SK-N-SH treated with all-trans-retinoic acid at 6 μM for 48 hours (cell line): Measurements from ENCODE around the gene ENTREP3.

Experiments
- ATAC-seq: fragments of 200-7000 bp; cut with Tn5 transposase; 3 replicates; pipeline ENCODE4 v1.9.1; 2020; ENCODE audit warnings: mild to moderate bottlenecking, moderate library complexity
- ARNTL ChIP-seq: fragments of 450-650 bp; formaldehyde crosslinking; IDR thresholded peaks from 2 replicates; pipeline ENCODE4 v1.5.0; 2020; ENCODE audit warnings: low read depth, mild to moderate bottlenecking, moderate library complexity, borderline replicate concordance
- BACH2 ChIP-seq: fragments of 250-450 bp; sonication (Bioruptor Pico); IDR thresholded peaks from 2 replicates; pipeline ENCODE4 v1.9.0; 2021; ENCODE audit warnings: mild to moderate bottlenecking, borderline replicate concordance
- CREB5 ChIP-seq: fragments of 250-450 bp; sonication (Bioruptor Pico); IDR thresholded peaks from 2 replicates; pipeline ENCODE4 v1.5.1; 2020; ENCODE audit warnings: low read depth, mild to moderate bottlenecking, moderate library complexity
- CSDC2 ChIP-seq: fragments of 250-450 bp; sonication (Bioruptor Pico); IDR thresholded peaks from 2 replicates; pipeline ENCODE4 v1.5.0; 2020; ENCODE audit warnings: mild to moderate bottlenecking, moderate library complexity
- CSRNP3 ChIP-seq: fragments of 250-450 bp; sonication (Bioruptor Pico); IDR thresholded peaks from 2 replicates; pipeline ENCODE4 v1.5.1; 2021; ENCODE audit warnings: mild to moderate bottlenecking, moderate library complexity
- GLIS3 ChIP-seq: fragments of 250-450 bp; sonication (Bioruptor Pico); IDR thresholded peaks from 2 replicates; pipeline ENCODE4 v1.5.0; 2020; ENCODE audit warnings: mild to moderate bottlenecking, moderate library complexity
- OSR1 ChIP-seq: fragments of 250-450 bp; sonication (Bioruptor Pico); IDR thresholded peaks from 2 replicates; pipeline ENCODE4 v1.8.0; 2022; ENCODE audit warnings: moderate library complexity, mild to moderate bottlenecking, inconsistent platforms
- PATZ1 ChIP-seq: fragments of 250-450 bp; sonication (Bioruptor Pico); IDR thresholded peaks from 2 replicates; pipeline ENCODE4 v1.8.0; 2020; ENCODE audit warnings: mild to moderate bottlenecking, moderate library complexity, borderline replicate concordance
- RARB ChIP-seq: fragments of 250-450 bp; sonication (Bioruptor Pico); IDR thresholded peaks from 2 replicates; pipeline ENCODE4 v1.8.0; 2021; ENCODE audit warnings: mild to moderate bottlenecking, moderate library complexity
- TOX ChIP-seq: fragments of 250-450 bp; sonication (Bioruptor Pico); IDR thresholded peaks from 2 replicates; pipeline ENCODE4 v1.8.0; 2021; ENCODE audit warnings: mild to moderate bottlenecking, moderate library complexity, borderline replicate concordance
- ZC3H10 ChIP-seq: fragments of 250-450 bp; sonication (Bioruptor Pico); IDR thresholded peaks from 2 replicates; pipeline ENCODE4 v1.5.1; 2021; ENCODE audit warnings: mild to moderate bottlenecking, moderate library complexity
- ZFP3 ChIP-seq: fragments of 250-450 bp; sonication (Bioruptor Pico); IDR thresholded peaks from 2 replicates; pipeline ENCODE4 v1.5.0; 2020; ENCODE audit warnings: mild to moderate bottlenecking, moderate library complexity
- ZFP30 ChIP-seq: fragments of 450-650 bp; formaldehyde crosslinking; IDR thresholded peaks from 2 replicates; pipeline ENCODE4 v1.5.0; 2022; ENCODE audit warnings: mild to moderate bottlenecking, moderate library complexity
- ZNF565 ChIP-seq: fragments of 450-650 bp; formaldehyde crosslinking; conservative IDR thresholded peaks from 2 replicates; pipeline ENCODE4 v1.5.0; 2020; ENCODE audit warnings: low read depth, mild to moderate bottlenecking, moderate library complexity
- ZNF70 ChIP-seq: fragments of 450-650 bp; formaldehyde crosslinking; IDR thresholded peaks from 2 replicates; pipeline ENCODE4 v1.5.0; 2020; ENCODE audit warnings: mild to moderate bottlenecking, moderate library complexity
- ZNF8 ChIP-seq: fragments of 450-650 bp; formaldehyde crosslinking; IDR thresholded peaks from 2 replicates; pipeline ENCODE4 v1.5.0; 2020; ENCODE audit warnings: mild to moderate bottlenecking, moderate library complexity
- TF ChIP-seq, protein P1 (sequence below): fragments of 250-450 bp; sonication (Bioruptor Pico); IDR thresholded peaks from 2 replicates; pipeline ENCODE4 v1.8.0; 2021; ENCODE audit warnings: low read depth, mild to moderate bottlenecking, moderate library complexity, borderline replicate concordance

The ENTREP3 gene

DNA sequence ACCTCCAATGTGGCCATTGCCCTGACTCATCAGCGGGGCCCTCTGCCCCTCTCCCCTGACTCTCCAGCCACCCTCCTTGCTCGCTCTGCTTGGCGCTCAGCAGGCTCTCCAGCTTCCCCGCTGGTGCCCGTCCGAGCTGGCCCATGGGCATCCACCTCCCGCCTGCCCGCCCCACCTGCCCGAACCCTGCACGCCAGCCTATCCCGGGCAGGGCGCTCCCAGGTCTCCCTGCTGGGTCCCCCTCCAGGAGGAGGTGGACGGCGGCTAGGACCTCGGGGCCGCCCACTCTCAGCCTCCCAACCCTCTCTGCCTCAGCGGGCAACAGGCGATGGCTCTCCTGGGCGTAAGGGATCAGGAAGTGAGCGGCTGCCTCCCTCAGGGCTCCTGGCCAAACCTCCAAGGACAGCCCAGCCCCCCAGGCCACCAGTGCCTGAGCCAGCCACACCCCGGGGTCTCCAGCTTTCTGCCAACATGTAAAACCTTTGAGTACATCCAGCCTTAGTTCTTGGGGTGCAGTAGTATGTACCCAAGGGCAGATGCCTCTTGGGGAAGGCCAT lies 32.8 kb upstream of the ENTREP3 start (continued):
- TF ChIP-seq PATZ1 (CRISPR knock-in tag) (no peak), TOX (CRISPR knock-in tag) (no peak)

- TF ChIP-seq, protein P1, sequence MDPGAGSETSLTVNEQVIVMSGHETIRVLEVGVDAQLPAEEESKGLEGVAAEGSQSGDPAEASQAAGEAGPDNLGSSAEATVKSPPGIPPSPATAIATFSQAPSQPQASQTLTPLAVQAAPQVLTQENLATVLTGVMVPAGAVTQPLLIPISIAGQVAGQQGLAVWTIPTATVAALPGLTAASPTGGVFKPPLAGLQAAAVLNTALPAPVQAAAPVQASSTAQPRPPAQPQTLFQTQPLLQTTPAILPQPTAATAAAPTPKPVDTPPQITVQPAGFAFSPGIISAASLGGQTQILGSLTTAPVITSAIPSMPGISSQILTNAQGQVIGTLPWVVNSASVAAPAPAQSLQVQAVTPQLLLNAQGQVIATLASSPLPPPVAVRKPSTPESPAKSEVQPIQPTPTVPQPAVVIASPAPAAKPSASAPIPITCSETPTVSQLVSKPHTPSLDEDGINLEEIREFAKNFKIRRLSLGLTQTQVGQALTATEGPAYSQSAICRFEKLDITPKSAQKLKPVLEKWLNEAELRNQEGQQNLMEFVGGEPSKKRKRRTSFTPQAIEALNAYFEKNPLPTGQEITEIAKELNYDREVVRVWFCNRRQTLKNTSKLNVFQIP (CRISPR knock-in tag): no peak
- TF ChIP-seq GLIS3 (no peak), ARNTL (no peak), BACH2 (CRISPR knock-in tag) (no peak), PATZ1 (CRISPR knock-in tag) (no peak), ZFP30 (CRISPR knock-in tag) (no peak), CSDC2 (CRISPR knock-in tag) (no peak), OSR1 (CRISPR knock-in tag) (no peak), ZFP3 (CRISPR knock-in tag) (no peak), ZC3H10 (CRISPR knock-in tag) (no peak)
These were observed 31.3 kb upstream of the ENTREP3 start for GRCh38 chr1:155286544-155286943.

GRCh38 chr1:155285631-155286044 lies 30.4 kb upstream of the ENTREP3 start:
- ATAC-seq: no peak

More at GRCh38 chr1:155286544-155286943, 31.3 kb upstream of the ENTREP3 start:
- ATAC-seq: no peak

GRCh38 chr1:155285063-155285462 lies 29.8 kb upstream of the ENTREP3 start:
- ATAC-seq: no peak
- TF ChIP-seq ARNTL: no peak
- TF ChIP-seq CREB5 (CRISPR knock-in tag): no peak
- no peak for TF ChIP-seq OSR1 (CRISPR knock-in tag)
- TF ChIP-seq ZNF8: no peak
- TF ChIP-seq ZNF70 (CRISPR knock-in tag): no peak
- no peak for TF ChIP-seq ZNF565 (CRISPR knock-in tag)

More at GRCh38 chr1:155285631-155286044, 30.4 kb upstream of the ENTREP3 start:
- TF ChIP-seq ARNTL (no peak), CSRNP3 (CRISPR knock-in tag) (no peak), OSR1 (CRISPR knock-in tag) (no peak), TOX (CRISPR knock-in tag) (no peak), ZFP3 (CRISPR knock-in tag) (no peak), PATZ1 (CRISPR knock-in tag) (no peak), RARB (no peak)
- TF ChIP-seq, all 23 proteins: peak for 0
